ENCODE results near the gene PSME3IP1.

Gene PSME3IP1

DNA sequence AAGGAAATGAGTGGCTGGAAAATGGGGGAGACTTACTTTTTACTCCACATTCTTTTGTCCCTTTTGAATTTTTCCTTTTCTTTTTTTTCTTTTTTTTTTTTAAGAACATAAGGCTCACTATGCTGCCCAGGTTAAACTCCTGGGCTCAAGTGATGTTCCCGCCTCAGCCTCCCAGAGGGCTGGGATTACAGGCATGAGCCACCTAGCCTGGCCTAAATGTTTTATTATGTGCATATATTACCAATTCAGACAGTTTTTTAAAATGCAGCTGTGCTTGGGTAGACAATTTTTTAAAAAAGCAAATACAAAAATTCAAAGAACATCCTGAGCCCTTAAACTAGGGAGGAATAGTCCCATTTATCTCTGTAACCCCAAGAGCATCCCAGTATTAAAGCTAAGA, 28.3 kb downstream of the PSME3IP1 start:
- H3K4me3 ChIP-seq (ENCODE audit: low read length): no peak overlapping the region
- TF ChIP-seq, protein P1, sequence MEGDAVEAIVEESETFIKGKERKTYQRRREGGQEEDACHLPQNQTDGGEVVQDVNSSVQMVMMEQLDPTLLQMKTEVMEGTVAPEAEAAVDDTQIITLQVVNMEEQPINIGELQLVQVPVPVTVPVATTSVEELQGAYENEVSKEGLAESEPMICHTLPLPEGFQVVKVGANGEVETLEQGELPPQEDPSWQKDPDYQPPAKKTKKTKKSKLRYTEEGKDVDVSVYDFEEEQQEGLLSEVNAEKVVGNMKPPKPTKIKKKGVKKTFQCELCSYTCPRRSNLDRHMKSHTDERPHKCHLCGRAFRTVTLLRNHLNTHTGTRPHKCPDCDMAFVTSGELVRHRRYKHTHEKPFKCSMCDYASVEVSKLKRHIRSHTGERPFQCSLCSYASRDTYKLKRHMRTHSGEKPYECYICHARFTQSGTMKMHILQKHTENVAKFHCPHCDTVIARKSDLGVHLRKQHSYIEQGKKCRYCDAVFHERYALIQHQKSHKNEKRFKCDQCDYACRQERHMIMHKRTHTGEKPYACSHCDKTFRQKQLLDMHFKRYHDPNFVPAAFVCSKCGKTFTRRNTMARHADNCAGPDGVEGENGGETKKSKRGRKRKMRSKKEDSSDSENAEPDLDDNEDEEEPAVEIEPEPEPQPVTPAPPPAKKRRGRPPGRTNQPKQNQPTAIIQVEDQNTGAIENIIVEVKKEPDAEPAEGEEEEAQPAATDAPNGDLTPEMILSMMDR (IDR thresholded peaks at IDR 0.05; ENCODE audit: insufficient read depth, low read depth, low read length, missing control alignments): no peak
- DNase-seq (ENCODE audit: low read depth): no peak

DNA sequence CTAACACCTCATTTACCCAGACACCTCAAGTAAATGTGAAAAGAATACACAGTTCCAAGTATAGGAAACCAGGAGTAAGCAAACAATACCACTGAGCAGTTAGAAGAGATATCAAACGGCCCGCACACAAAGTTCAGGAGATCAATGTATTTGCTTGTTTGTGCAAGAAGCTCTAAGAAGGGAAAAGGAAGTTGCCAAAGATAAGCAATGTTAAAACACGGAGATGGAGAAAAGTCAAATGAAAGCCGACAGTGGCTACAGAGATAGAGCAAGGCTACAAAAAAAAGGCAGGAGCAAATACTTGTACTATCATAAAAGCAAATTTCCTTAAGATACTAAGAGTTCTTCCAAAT, 29.5 kb downstream of the PSME3IP1 start:
- no peak overlapping the region for H3K4me3 ChIP-seq (ENCODE audit: low read length)

DNA sequence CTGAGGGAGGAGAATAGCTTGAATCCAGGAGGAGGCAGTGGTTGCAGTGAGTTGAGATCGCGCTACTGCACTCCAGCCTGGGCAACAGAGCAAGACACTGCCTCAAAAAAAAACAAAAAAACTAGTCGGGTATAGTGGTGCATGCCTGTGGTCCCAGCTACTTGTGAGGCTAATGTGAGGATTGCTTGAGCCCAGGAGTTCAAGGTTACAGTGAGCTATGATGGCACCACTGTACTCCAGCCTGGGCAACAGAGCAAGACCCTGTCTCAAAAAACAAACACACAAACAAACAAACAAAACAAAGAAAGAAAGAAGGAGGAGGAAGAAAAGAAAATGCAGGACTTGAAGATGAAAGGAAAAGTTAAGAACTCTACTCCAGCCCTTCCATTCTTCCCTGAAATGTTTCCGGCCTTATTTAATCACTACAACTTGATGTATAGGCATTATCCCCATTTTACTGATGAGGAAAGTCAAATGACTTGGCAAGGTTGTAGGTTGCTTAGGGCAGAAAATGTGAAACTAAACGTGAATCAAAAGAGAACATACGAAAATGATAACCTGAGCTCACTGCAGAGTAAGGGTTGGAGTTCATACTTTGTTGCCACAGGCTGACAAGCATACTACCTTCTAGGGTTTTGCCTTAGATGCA, 30.0 kb downstream of the PSME3IP1 start:
- TF ChIP-seq, protein P1 (IDR thresholded peaks at IDR 0.05; ENCODE audit: insufficient read depth, low read depth, low read length, missing control alignments): no peak
- DNase-seq (ENCODE audit: low read depth): no peak
- no peak overlapping the region for H3K4me3 ChIP-seq (ENCODE audit: low read length)

More for the DNA sequence above, 29.5 kb downstream of the PSME3IP1 start:
- DNase-seq (ENCODE audit: low read depth): no peak
- TF ChIP-seq, protein P1 (IDR thresholded peaks at IDR 0.05; ENCODE audit: insufficient read depth, low read depth, low read length, missing control alignments): no peak

DNA sequence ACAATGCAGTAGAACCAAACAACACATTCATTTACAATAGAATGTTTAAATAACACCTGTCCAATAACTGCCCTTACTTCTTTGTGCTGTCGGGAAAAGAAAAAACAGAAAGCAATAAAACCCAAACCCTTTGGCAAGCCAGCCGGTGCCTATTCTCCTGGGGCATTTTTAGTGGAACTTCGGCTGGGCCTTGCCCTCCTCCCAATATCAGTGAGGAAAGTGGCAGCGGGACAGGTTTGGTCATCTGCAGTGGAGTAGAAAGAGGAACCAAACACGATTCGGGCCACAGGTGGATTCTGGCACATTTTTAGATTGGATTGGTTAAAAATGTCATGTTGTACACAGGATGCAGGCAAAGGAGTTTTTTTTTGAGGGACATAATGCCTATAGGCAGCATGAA, 32.0 kb downstream of the PSME3IP1 start:
- DNase-seq (ENCODE audit: low read depth): no peak
- H3K4me3 ChIP-seq (ENCODE audit: low read length): no peak overlapping the region
- TF ChIP-seq, protein P1 (IDR thresholded peaks at IDR 0.05; ENCODE audit: insufficient read depth, low read depth, low read length, missing control alignments): no peak

DNA sequence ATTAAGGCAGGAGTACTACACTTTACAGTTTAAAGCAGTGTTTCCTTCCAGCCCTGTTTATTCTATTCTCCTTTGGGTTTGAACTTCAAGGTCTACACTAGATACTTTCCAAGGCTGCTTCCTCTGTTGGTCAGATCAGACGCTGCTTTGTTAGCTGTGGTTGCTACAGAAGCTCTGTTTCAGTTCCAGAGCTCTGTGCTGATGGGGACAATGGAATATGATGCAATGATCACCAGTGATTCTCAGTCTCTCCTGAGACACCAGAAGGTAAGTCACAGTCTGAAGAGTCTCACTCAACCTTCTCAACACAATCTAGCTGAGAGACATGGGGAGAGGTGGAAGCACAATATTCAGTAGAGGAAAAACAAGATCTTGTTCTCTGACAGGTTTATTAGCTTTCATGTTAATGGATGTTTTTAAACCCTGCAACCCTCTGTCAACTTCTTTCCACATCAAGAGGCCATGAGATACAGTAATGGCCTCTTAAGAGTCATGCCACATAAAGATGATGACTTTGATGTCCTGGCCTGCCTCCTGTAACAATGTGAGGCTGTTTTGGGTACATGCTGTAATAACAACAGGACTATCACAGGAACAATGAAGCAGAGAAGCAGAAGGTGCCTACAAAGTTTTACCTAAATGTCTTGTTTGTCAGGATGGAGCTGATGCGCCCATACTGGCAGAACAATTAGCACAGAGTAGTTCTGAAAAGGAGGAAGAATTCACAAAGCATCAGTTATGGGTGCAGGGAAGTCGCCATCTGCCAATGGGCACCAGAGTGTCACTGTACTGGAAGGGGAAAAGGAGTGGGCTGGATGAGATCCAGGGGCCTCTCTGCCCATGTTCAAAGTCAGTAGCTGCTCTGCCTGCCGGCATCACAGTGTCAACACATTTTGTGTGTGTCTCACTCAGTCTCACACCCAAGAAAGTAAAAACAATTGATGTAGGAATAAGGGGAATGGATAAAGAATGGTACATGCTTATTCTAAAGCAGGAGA, 33.4 kb downstream of the PSME3IP1 start:
- no peak for DNase-seq (ENCODE audit: low read depth)
- TF ChIP-seq, protein P1 (IDR thresholded peaks at IDR 0.05; ENCODE audit: insufficient read depth, low read depth, low read length, missing control alignments): no peak
- H3K4me3 ChIP-seq (ENCODE audit: low read length): no peak overlapping the region

DNA sequence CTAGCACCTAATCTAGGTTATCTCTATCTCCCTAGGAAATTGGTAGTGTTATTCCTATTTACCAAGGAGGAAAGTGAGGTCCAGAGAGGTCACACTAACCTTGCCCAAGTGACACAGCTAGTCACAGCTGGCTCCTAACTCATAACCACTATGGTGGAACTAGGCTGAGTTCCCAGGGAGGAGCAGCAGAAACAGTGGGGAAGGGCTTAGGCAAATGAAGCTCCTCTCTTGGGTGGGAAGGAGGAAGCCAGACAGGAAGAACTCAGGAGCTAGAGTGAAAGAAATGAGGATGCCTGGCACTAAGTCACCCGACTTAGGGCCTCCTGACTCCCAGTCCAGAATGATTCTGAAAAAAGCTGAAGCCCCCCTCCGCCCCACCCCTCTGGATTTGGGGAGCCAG, 34.5 kb downstream of the PSME3IP1 start:
- TF ChIP-seq, protein P1 (IDR thresholded peaks at IDR 0.05; ENCODE audit: insufficient read depth, low read depth, low read length, missing control alignments): no peak
- DNase-seq (ENCODE audit: low read depth): no peak
- H3K4me3 ChIP-seq (ENCODE audit: low read length): no peak overlapping the region
